Endodermal cell (in vitro differentiated cells): ENCODE measurements around the gene SLC2A10. TPM values are rescaled to one million over a fixed set of nuclear protein-coding genes. Genes with fewer than 3 reads are reported as not detected.
A peak's percentile ranks its signal among the peaks of the same experiment; 100 is the strongest.

Experiments used
- DNase-seq: peaks from one replicate; pipeline ENCODE4 v3.0.0-alpha.2; 2017
- H3K27ac ChIP-seq: 2 replicates; pipeline ENCODE4 v1.5.1; 2013; ENCODE audit warnings: mild to moderate bottlenecking, low read depth, low read length, moderate library complexity
- H3K27me3 ChIP-seq: 2 replicates; pipeline ENCODE4 v1.6.1; 2013; ENCODE audit warnings: mild to moderate bottlenecking, low read length, moderate library complexity; ENCODE audit not compliant: insufficient read depth, control insufficient read depth, poor library complexity, severe bottlenecking
- H3K36me3 ChIP-seq: 2 replicates; pipeline ENCODE4 v1.7.0; 2013; ENCODE audit warnings: mild to moderate bottlenecking, low read length, moderate library complexity; ENCODE audit not compliant: control insufficient read depth, insufficient read depth
- H3K4me1 ChIP-seq: one replicate; pipeline ENCODE4 v1.7.0; 2013; ENCODE audit warnings: low read length; ENCODE audit not compliant: control insufficient read depth, insufficient read depth
- H3K4me3 ChIP-seq: 2 replicates; pipeline ENCODE4 v1.5.1; 2013; ENCODE audit warnings: mild to moderate bottlenecking, low read length, moderate library complexity
- H3K9ac ChIP-seq: 2 replicates; pipeline ENCODE4 v1.6.1; 2013; ENCODE audit warnings: mild to moderate bottlenecking, low read length, moderate library complexity; ENCODE audit not compliant: poor library complexity, severe bottlenecking; ENCODE audit errors: extremely low read depth
- H3K9me3 ChIP-seq: 2 replicates; pipeline ENCODE4 v1.6.1; 2013; ENCODE audit warnings: mild to moderate bottlenecking, low read length, moderate library complexity; ENCODE audit not compliant: control insufficient read depth
- H3K27ac Mint-ChIP-seq: 2 replicates; pipeline ENCODE4 v1.8.0; 2020; ENCODE audit warnings: mixed read lengths
- H3K27me3 Mint-ChIP-seq: 2 replicates; pipeline ENCODE4 v1.8.0; 2021; ENCODE audit warnings: mild to moderate bottlenecking, mixed read lengths; ENCODE audit not compliant: insufficient read depth
- H3K36me3 Mint-ChIP-seq: 2 replicates; pipeline ENCODE4 v1.8.0; 2020; ENCODE audit warnings: low read depth, mixed read lengths
- H3K4me1 Mint-ChIP-seq: 2 replicates; pipeline ENCODE4 v1.8.0; 2020; ENCODE audit warnings: mixed read lengths
- H3K4me3 Mint-ChIP-seq: 2 replicates; pipeline ENCODE4 v1.8.0; 2020; ENCODE audit warnings: mild to moderate bottlenecking, moderate library complexity, mixed read lengths
- H3K9me3 Mint-ChIP-seq: 2 replicates; pipeline ENCODE4 v1.8.0; 2020; ENCODE audit warnings: mild to moderate bottlenecking, mixed read lengths
- CTCF ChIP-seq: fragments of 200-600 bp; sonication (generic); conservative IDR thresholded peaks from 2 replicates; pipeline ENCODE4 v1.5.0; 2021; ENCODE audit warnings: antibody characterized with exemption, mild to moderate bottlenecking
- WGBS, 2 experiments: methylation state at CpG; one replicate each; pipeline versions ENCODE4 v1.1.5 to v1.1.7; 2013; ENCODE audit warnings: missing lambda C conversion rate in 2 of 2, mixed read lengths in 1 of 2; ENCODE audit not compliant: insufficient coverage in 1 of 2, insufficient read length in 1 of 2; 5-methylcytosine and 5-hydroxymethylcytosine counted together
- long read RNA-seq, 4 experiments: library from polyadenylated mRNA in 2 of 4; library from RNA in 1 of 4; library from capped mRNA in 1 of 4; stranded (forward) in 3 of 4; unstranded in 1 of 4; transcript quantifications; one replicate each; pipeline ENCODE4 v2.0.0, GENCODE V29; 2020 to 2021; ENCODE audit warnings: inconsistent platforms in 1 of 4
- polyA plus RNA-seq, 2 experiments: library from polyadenylated mRNA; stranded (reverse); fragments of 50-300 nt; gene quantifications; one replicate each; pipeline ENCODE4 v1.2.3, GENCODE V29; 2013
- total RNA-seq, 2 donors: library from RNA; stranded (reverse); fragmentation: NEBNext Ultra II Directional in 1 of 2; extraction: Animal tissue kit (Norgen Biotek cat#: 25700) in 1 of 2; gene quantifications; 2 replicates in 1 of 2; 3 replicates in 1 of 2; pipeline ENCODE4 v1.2.1, GENCODE V29; 2021

SLC2A10 gene
- 10 to 100 TPM; 12.4 to 19.6 TPM for total RNA-seq
- 9.5 TPM for polyA plus RNA-seq (2013, experiment 1 of 2)
- polyA plus RNA-seq (2013, experiment 2 of 2) = 9.9 TPM
- long read RNA-seq, experiment 1, full-length matches to known transcripts = 1 of 11 reads
- long read RNA-seq, experiment 1, partial matches to known transcripts = 1 of 11 reads
- long read RNA-seq, experiment 1, other reads (novel, unspliced or antisense) = 9 of 11 reads
- long read RNA-seq, experiment 2, full-length matches to known transcripts = 46 of 59 reads
- long read RNA-seq, experiment 2, partial matches to known transcripts = 4 of 59 reads
- long read RNA-seq, experiment 2, other reads (novel, unspliced or antisense) = 9 of 59 reads
- long read RNA-seq, experiment 3, full-length matches to known transcripts = 29 of 45 reads
- long read RNA-seq, experiment 3, partial matches to known transcripts = 5 of 45 reads
- long read RNA-seq, experiment 3, other reads (novel, unspliced or antisense) = 11 of 45 reads
- long read RNA-seq, experiment 4 = 0 reads

GRCh38 chr20:46709459-46710152 is at the start of gene SLC2A10:
TSS of gene SLC2A10 (plus strand) at chr20:46709649. CDS start at chr20:46709737, 88 bp downstream.
- Mint-ChIP-seq H3K9me3 (peaks cover 21% of the 10 kb centered on the region), H3K36me3 (peaks cover 6% of the 10 kb centered on the region), H3K4me3 (peak within 1 kb of the TSS; percentile 73), H3K27ac (peak within 1 kb of the TSS; percentile 85), H3K27me3 (peaks cover 6% of the 10 kb centered on the region), H3K4me1 (peaks cover 20% of the 10 kb centered on the region)
- Histone ChIP-seq H3K4me3 (peak within 1 kb of the TSS; percentile 78), H3K4me1 (no peaks in the 10 kb centered on the region), H3K9me3 (peaks cover 23% of the 10 kb centered on the region), H3K36me3 (no peaks in the 10 kb centered on the region), H3K9ac (peak within 1 kb of the TSS; percentile 51), H3K27me3 (no peaks in the 10 kb centered on the region), H3K27ac (peak within 1 kb of the TSS; percentile 19)
- peak; percentile 84 for DNase-seq
- WGBS, 2 experiments = 3 to 7% methylated on average over 23 to 67 of the region's 67 CpGs
- peak; percentile 24 for TF ChIP-seq CTCF

- Mint-ChIP-seq H3K36me3 (no peaks in the 10 kb centered on the region), H3K9me3 (no peaks in the 10 kb centered on the region), H3K27me3 (peaks cover 2% of the 10 kb centered on the region), H3K4me3 (no peak overlapping the region), H3K27ac (no peak overlapping the region), H3K4me1 (no peaks in the 10 kb centered on the region)
- TF ChIP-seq CTCF = no peak
- H3K4me3 ChIP-seq = no peak overlapping the region
- no peak overlapping the region for H3K9ac ChIP-seq
- H3K4me1 ChIP-seq = no peaks in the 10 kb centered on the region
- no peaks in the 10 kb centered on the region for H3K36me3 ChIP-seq
- H3K9me3 ChIP-seq = peaks cover 13% of the 10 kb centered on the region
- 92 to 94% methylated on average over 2 to 4 of the region's 4 CpGs for WGBS, 2 experiments
- H3K27me3 ChIP-seq = no peaks in the 10 kb centered on the region
- H3K27ac ChIP-seq = no peak overlapping the region
- no peak for DNase-seq
Observed at GRCh38 chr20:46660487-46660886, 49.0 kb upstream of the SLC2A10 start.

GRCh38 chr20:46661659-46662058 is 47.8 kb upstream of the SLC2A10 start:
- Mint-ChIP-seq H3K36me3 (no peaks in the 10 kb centered on the region), H3K27ac (no peak overlapping the region), H3K27me3 (peaks cover 2% of the 10 kb centered on the region), H3K4me3 (no peak overlapping the region), H3K4me1 (no peaks in the 10 kb centered on the region), H3K9me3 (no peaks in the 10 kb centered on the region)
- H3K4me3 ChIP-seq = no peak overlapping the region
- no peaks in the 10 kb centered on the region for H3K4me1 ChIP-seq
- no peak for TF ChIP-seq CTCF
- peaks cover 13% of the 10 kb centered on the region for H3K9me3 ChIP-seq
- H3K9ac ChIP-seq = no peak overlapping the region
- DNase-seq = no peak
- H3K27me3 ChIP-seq = no peaks in the 10 kb centered on the region
- H3K36me3 ChIP-seq = no peaks in the 10 kb centered on the region
- no peak overlapping the region for H3K27ac ChIP-seq
- WGBS, 2 experiments = 100% methylated on average over 1 of the region's 1 CpG; no CpG with 5 or more reads in 1 of the 2 experiments
